Measurements from ENCODE around the gene GATC.

GATC gene, protein sequence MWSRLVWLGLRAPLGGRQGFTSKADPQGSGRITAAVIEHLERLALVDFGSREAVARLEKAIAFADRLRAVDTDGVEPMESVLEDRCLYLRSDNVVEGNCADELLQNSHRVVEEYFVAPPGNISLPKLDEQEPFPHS

DNA sequence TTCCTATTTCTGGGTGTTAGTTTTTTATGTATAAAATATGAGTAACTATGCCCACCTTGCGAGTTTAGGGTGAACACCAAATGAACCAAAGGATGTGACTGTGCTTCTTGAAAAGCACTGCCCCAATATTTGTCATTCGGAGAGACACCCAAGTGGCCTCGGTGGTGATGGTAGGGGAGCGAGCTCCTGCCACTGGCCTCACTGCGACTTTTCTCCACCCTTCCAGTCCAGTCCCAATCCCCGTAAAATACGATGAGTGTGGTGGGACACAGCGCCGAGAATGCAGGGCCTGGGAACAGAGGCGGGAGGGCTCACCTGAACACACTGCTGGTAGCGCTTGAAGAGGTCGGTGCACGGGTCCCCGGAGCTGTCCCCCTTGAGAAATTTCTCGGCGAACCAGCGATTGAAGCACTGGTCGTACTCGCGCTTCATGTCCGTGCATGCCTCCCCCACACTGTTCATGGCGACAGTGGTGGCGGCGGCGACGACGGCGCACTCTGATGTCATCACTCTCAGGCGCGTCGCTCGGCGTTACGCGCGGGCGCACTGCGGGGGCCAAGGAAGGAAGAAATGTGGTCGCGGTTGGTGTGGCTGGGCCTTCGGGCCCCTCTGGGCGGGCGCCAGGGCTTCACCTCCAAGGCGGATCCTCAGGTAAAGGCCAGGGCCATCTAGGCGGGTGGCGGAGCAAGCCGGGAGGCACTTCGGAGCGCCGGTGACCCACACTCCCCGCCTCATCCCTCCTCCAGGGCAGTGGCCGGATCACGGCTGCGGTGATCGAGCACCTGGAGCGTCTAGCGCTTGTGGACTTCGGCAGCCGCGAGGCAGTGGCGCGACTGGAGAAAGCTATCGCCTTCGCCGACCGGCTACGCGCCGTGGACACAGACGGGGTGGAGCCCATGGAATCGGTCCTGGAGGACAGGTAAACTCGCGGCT is at the start of gene GATC, which contains the start of gene TRIAP1:
Gene GATC, plus strand, starts transcription at position 534 of the 933 bp plus-strand sequence. Its CDS starts 37 bp downstream, at position 571.
Gene TRIAP1, minus strand, starts transcription at position 474 of the 933 bp plus-strand sequence. Its CDS starts 12 bp downstream, at position 462.
- peak; percentile 82 for DNase-seq

DNA sequence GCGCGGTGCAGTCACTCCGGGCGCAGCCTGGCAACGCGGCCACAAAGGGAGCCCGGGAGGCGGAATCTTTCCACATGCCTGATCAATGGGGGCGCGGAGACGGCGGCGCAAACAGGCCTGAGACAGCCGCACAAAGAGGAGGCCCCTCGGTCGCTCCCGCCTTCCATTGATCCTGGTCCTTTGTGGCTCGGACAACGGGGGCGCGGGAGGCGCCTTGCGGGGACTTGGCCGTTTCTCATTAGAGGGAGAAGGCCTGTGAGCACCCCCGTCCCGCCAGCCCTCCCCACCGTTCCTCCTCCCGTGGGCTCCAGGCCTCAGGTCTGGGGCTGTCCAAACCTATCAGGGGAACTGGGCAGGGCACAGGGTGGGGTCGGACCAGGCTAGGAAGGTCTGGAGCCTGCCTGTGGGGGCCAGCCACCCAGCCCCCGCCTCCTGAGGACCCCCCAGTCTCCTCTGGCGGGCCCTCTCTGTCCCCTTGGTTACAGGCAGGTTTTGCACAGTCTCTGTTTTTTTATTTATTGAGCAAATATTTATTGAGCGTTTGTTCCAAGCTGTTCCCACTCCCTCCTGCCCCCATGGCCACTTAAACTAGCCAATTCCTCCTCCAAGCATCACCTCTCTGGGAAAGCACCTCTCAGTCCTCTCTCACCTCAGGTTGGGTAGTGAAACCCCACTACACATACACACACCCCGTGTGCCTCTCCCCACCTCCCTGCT is 48.3 kb upstream of the GATC start:
- DNase-seq: no peak

DNA sequence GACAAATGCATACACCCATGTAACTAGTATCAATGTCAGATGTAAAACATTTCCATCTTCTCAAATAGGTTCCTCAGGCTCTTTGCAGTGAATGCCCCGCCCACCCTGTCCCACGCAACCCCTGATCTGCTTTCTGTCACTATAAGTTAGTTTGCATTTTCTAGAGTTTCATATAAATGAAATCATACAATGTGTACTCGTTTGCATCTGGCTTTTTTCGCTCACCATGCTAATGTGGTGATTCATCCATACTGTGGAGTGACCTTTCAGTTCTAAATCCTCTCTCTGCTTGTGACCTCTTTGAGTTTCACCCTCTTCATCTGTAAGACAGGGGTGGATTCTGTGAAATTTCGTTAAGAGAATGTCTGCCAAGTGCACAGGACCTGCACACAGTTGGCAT is 46.7 kb upstream of the GATC start:
- DNase-seq: no peak

DNA sequence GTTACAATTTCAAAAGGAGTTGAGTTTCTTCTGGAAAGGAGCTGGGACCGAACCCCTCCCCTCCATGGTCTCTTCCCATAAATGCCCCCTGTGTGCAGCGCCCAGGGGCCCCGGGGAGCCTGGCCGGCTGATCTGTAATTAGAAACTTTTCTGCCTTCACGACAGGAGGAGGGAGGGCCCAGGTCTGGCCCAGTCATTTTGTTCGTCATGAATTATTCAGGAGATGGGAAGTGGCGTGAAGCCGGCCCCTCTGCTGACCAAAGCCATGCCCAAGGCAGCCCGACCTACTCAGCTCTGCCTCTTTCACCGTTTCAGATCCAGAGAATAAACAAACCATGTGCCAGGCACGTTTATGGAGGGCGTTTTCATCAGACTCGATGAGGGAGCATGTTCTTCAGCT is 44.0 kb upstream of the GATC start:
- no peak for DNase-seq

DNA sequence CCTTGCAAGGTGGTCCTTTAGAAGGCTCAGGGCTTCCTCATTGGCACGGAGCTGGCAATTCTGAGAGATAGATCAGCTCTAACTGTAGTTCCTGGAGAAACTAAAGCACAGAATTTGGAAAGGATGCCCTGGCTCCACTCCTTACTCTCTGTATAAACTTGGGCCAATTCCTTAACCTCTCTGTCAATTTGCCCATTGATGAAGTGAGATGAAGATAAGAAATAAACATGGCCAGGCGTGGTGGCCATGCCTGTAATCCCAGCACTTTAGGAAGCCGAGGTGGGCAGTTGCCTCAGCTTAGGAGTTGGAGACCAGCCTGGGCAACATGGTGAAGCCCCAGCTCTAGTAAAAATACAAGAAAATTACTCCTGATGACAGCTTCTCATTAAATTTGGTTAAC is 42.4 kb upstream of the GATC start:
- no peak for DNase-seq

DNA sequence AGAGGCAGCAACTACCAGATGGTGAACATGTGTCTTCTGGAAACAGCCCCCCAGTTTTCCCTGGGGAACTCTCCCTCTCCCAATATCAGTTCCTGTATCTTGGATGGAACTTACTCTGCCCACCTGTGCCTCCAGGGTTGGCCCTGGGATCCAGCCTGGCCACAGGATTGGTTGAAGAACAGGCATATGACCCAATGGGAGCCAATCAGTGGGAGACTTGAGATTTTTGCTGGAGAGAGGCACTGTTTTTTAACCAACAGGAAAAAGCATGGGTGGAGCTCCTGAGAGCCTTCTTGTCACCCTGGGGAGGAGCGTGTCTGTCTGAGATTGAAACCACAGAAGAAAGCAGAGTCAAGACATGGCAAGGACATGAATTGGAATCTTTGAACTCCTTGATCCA is 42.0 kb upstream of the GATC start:
- DNase-seq: no peak

DNA sequence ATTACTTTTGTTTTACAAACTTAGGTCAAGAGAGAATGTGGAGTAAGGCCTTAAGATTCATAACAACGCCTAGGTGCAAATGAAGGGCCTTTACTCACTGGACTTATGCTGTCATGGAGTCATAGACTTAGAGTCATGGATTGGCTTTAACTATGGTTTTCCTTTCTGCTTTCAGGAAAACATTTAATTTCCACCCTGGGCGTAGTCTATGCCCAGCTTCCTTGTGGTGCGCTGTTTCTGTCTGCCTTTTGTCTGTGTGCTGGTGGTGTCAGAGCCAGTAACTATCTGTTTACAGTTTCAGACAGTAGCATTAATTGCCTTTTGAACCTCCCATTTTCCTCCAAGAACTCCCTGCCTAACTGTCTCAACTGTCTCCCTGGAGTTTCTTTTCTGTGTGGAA is 40.2 kb upstream of the GATC start:
- DNase-seq: no peak

DNA sequence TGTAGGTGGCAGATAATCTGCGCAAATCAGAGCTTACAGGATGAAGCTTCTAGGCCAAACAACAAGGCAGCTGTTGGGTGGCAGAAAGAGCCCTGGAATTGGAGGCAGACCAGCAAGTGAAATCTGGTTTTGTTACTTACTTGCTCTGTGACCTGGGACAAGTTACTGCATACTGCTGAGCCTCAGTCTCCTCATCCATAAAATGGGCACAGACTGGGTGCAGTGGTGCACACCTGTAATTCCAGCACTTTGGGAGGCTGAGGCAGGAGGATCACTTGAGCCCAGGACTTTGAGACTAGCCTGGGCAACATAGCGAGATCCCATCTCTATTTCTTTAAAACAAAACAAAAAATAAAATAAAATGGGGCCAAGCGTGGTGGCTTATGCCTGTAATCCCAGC is 39.7 kb upstream of the GATC start:
- no peak for DNase-seq

DNA sequence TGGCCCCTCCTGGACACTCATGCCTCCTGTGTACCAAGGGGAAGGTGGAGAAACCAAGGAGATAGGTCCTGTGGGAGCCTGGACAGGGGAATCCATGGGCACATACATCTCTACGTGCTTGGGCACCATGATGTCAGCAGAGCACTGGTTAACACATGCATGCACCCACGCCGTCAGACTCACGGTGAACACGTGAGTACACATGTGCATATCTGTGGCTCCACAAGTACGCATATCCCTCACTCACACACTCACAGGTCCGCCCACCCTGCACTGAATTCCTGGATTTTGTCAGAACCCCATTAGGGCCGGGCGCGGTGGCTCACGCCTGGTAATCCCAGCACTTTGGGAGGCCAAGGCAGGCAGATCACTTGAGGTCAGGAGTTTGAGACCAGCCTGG is 37.5 kb upstream of the GATC start:
- no peak for DNase-seq

DNA sequence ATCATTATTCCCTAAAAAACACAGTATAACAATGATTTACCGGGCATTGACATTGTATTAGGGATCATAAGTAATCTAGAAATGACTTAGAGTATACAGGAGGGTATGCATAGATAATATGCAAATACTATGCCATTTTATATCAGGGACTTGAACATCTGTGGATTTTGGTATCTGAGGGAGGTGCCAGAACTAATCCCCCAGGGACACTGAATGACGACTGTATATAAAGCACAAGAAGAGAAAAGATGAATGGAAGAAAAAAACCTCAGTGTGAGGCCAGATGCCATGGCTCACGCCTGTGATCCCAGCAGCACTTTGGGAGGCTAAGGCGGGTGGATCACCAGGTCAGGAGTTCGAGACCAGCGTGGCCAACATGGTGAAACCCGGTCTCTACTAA is 33.8 kb upstream of the GATC start:
- no peak for DNase-seq

DNA sequence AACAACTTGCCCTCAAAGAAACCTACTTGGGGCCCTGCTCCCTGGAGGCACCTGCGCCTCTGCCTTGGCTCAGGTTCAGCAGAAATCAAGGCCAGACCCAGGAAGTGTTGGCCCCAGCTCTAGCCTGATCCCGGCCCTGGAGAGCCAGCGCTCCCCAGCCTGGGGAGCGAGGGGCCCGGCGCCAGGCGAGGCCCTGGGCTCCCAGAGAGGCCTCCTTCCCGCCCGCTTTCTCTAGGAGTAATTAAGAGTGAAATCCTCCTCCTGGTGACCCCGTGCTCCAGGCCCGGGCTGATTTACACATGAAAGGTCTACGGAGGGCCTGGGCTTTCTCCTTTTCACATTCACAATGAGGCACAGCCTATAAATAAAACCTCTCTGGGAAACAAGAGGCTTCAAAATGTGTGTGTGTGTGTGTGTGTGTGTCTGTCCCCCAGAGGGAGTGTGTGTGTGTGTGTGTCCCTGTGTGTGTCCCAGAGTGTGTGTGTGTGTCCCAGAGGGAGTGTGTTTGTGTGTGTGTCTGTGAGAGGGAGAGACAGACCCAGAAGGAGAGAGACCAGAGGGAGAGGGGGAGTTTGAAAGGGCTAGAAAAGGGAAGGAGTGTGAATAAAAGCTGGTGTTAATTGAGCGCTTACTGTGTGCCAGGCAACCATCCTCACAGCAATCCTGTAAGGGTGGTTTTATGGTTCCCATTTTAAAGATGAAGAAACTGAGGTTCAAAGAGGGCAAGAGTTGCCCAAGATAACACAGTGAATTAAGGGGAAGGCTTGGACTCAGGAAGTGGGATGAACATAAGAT is 32.1 kb upstream of the GATC start:
- no peak for DNase-seq

DNA sequence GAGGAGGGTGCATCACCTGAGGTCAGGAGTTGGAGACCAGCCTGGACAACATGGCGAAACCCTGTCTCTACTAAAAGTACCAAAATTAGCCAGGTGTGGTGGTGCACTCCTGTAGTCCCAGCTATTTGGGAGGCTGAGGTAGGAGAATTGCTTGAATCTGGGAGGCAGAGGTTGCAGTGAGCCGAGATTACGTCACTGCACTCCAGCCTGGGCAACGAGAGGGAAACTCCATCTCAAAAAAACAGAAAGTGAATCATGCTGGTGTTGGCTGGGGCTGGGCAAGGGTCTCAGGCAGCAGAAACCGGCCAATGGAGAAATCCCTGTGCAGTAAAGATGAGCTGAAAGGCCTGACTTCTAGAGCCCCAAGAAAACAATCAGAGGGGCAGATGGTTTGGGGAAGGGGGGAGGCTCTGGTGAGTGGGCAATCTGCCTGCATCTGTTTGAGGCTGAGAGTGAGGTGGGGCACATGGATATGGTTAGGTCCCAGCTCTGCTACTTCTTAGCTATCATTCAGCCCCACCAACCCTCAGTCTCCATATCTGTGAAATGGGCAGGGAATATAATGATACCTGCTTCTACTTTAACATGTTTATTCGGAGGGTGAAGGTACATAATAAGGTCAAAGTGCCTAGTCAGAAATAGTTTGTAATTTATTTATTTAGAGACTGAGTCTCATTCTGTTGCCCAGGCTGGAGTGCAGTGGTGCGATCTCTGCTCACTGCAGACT is 29.6 kb upstream of the GATC start:
- no peak for DNase-seq

DNA sequence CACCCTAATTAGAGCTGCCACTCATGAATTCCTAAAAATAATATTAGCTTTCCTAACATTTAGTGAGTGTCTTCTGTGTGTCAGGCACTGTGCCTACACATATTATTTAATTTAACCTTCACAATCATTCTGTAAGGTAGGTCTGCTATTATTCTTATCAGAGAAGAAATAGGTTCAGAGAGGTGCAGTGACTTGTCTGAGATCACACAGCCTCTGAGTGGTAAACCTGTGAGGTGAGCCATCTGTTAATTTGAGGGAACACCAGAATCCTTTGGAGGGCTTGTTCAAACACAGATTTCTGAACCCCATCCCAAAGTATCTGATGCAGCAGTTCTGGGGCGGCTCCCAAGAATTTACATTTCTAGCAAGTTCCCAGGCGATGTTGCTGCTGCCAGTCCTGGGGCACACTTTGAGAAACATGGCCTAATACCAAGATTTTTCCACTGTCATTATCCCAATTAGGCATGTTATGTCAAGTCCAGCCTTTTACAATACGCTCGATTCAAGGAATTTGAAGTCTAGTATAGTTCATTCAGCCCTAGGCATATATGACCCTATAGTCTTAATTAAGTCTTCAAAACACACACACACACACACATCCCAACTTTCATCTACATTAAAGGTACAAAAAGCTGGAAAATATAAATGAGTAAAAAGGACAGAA is 28.2 kb upstream of the GATC start:
- DNase-seq: no peak

DNA sequence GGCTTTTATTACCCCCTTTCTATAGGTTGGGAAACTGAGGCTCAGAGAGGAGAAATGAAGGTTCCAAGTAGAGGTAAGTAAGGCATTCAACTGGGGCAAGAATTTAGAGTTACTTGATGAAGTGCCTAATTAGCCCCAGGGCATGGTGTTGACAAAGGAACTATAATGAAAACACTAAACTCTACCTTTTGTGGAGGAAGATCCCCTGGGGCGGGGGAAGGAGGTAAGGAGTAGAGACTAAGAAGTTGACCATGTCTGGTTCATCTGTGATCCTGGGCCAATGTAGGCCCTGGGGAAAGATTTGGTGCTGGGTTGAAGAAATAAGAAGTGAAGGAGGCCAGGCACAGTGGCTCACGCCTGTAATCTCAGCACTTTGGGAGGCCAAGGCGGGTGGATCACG is 24.5 kb upstream of the GATC start:
- DNase-seq: no peak

DNA sequence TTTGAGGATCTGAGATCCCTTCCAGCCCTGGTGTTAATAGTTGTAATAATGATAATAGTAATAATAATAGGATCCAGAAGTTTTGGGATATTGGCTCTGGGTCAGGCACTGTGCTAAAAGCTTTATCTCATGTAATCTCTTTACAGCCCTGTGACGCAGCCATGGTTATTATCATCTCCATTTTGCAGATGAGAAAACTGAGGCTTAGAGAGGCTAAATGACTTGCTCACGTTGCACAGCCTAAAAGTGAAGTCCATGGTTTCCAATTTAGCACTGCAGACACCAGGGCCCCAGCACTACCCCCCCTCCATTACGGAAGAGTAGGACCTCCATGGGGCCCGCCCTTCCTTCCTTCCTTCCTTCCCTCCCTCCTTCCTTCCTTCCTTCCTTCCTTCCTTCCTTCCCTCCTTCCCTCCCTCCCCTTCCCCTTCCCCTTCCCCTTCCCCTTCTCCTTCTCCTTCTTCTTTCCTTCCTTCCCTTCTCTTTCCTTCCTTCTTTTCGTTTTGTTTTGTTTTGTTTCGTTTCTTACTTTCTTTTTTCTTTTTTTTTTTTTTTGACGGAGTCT is 23.3 kb upstream of the GATC start:
- no peak for DNase-seq

DNA sequence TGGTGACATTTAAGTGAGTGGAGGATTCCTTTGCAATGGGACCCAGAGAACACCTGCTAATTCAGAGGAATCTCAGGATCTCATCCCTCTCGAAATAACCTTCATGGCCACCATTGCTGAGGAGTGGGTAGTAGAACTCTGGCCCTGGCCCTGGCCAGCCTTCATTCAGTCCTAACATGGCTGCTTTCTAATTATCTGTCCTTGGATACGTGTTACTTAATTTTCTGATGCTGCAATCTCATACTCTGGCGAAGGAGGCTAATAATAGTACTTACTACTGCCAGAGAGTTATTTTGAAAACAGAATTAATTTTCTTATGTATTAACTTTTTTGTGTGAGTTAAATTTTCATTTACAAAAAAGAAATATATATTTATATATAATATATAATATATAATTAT is 20.4 kb upstream of the GATC start:
- no peak for DNase-seq

DNA sequence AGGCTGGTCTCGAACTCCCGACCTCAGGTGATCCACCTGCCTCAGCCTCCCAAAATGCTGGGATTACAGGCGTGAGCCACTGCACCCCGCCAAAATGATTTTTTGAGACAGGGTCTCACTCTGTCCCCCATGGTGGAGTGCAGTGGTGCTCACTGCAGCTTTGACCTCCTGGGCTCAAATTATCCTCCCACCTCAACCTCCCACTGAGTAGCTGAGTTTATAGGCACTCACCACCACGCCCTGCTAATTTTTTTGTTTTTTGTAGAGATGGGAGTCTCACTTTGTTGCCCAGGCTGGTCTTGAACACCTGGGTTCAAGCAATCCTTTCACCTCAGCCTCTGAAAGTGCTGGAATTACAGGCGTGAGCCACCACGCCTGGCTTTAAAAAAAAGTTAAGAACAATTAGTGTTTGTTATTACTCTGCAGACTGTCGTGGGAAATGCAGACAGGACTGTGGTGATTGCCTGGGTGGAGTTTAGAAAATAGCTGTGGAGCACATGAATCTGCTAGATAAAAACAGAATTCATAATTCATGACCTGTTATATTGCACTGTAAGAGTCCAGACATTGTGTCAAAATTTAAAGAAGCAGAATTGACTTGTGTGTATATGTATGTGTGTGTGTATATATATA is 17.5 kb upstream of the GATC start:
- no peak for DNase-seq

DNA sequence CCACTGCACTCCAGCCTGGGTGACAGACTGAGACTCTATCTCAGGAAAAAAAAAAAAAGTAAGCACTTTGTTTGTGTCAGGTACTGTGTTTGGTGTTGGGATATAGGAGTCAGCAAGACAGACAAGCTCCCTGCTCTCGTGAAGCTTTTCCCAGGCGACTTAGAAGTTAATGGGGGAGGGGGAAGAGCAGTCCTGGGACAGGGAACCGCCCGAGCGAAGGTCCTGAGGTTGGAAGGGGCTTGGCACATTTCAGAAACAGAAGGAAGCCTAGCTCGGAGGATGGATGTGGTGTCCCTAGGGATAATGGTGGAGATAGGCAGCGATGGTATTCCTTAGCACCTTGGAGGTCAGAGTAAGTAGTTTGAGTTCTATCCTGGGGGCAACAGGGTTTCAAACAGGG is 16.9 kb upstream of the GATC start:
- DNase-seq: no peak

DNA sequence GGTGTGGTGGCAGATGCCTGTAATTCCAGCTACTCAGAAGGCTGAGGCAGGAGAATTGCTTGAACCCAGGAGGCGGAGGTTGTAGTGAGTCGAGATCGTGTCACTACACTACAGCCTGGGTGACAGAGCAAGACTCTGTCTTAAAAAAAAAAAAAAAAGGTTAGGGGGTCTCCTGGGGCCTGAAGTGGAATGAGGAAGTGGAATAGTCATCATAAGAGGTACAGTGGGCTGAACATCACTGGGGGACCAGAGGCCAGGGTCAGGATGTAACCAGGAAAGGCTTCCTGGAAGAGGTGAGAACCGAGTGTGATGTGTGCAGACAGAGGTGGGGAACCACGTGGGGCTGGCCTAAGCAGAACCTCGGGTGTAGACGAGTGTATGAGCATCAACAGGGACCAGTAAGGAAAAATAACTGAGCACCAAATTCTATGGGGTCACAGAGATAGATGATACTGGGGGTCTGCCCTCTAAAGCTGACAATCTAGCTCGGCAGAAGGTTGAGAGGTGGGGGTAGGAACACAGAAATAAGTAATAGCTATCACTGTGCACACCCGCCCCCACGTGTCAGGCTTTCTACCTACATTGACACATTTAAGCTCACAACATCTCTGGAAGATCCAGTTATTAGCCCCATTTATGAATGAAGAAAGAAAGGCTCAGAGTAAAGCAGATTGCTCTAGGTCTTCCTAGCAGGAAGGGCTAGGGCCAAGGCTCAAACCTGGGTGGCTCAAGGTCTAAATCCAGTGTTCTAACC is 13.3 kb upstream of the GATC start:
- DNase-seq: no peak
